Fibroblast of villous mesenchyme (primary cell): ENCODE data around the gene SHROOM3. TPM values are rescaled to one million over a fixed set of nuclear protein-coding genes. Genes with fewer than 3 reads are reported as not detected.
A peak's percentile ranks its signal among the peaks of the same experiment; 100 is the strongest.

Experiments
- DNase-seq: peaks from one replicate; pipeline ENCODE4 v3.0.0-alpha.2; 2010; ENCODE audit warnings: low read depth
- H3K4me3 ChIP-seq: 2 replicates; pipeline ENCODE4 v1.5.1; 2011; ENCODE audit warnings: low read depth, mild to moderate bottlenecking, low read length
- CTCF ChIP-seq: IDR thresholded peaks from 2 replicates; pipeline ENCODE4 v1.5.1; 2012; ENCODE audit warnings: low read depth, mild to moderate bottlenecking, low read length; ENCODE audit not compliant: insufficient read depth
- total RNA-seq: library from RNA; depleted of rRNA; stranded (reverse); fragments of >200 nt; gene quantifications from 2 replicates; pipeline ENCODE4 v1.2.3, GENCODE V29; 2012

SHROOM3 gene
- total RNA-seq, 1 donor = 27.6 TPM

- DNase-seq = no peak
- no peak overlapping the region for H3K4me3 ChIP-seq
- TF ChIP-seq CTCF = no peak
Observed at GRCh38 chr4:76757418-76757939, 322.4 kb downstream of the SHROOM3 start.

- H3K4me3 ChIP-seq = no peak overlapping the region
- peak; percentile 85 for DNase-seq
- TF ChIP-seq CTCF = peak; percentile 77
Observed at GRCh38 chr4:76758290-76758882, 323.4 kb downstream of the SHROOM3 start.

- no peak overlapping the region for H3K4me3 ChIP-seq
- TF ChIP-seq CTCF = no peak
- DNase-seq = no peak
Observed at GRCh38 chr4:76758996-76759395, 324.0 kb downstream of the SHROOM3 start.

- no peak for DNase-seq
- H3K4me3 ChIP-seq = no peak overlapping the region
- no peak for TF ChIP-seq CTCF
Observed at GRCh38 chr4:76760193-76760592, 325.2 kb downstream of the SHROOM3 start.

DNA sequence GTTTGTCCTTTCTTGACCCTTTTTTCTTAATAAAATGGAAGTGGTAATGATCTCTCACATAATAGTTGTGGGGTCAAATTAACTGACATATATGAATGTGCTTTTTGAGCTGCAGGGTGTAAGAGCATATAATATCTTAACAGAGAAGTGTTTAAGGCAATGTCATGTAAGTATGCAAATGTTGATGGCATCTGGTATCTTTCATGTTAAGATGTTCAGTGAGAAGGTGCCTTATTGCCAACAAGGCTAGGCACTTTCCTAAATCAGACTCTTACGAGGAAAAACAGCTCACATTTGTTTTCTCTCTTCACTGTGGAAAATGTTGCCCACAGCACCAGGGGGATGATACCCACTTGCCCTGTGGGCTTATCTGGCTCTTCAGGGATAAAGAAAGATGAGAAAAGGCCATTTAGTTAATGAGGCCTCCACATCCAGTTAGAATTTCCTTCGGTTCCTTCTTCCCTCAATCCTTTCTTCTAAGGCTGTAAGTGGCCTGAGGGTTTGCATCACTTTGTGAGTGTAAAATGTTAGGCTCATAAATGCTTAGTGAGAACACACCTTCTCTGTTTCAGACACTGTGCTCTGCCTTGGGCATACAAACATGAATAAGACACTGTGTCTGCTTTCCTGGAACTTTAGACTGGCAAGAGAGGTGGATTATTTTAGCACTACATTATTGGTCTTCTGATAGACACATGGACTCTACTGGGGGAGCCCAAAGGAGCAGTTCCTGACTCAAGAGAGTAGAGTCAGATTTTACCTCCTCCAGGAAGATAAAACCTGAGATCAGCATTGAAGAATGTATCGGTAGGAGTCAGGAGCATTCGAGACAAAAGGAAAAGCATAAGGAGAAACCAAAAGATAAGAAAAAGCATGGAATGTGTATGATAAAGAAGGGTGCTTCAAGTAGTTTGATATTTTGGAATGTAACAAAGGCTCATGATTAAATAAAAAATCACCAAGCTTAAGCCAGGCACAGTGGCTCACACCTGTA, 327.4 kb downstream of the SHROOM3 start:
- no peak for TF ChIP-seq CTCF
- no peak for DNase-seq

DNA sequence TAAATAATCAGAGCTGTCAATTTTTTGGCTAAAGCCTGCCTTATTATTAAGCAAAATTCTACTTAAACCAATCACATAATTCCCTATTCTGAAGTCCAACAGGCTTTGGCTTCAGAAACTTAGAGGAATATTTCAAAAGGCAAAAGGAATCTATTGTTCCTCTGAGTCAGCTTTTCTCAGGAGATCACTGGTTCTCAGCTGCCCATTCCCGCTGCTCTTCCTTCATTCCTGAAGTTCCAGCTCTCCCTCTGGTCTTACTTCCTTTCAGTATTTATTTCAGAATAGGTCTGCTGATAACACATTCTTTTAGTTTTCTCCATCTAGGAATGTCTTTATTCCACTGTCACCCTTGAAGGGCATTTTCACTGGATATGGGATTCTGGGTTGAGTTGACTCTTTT, 329.2 kb downstream of the SHROOM3 start:
- TF ChIP-seq CTCF = no peak
- no peak overlapping the region for H3K4me3 ChIP-seq
- DNase-seq = peak; percentile 76

More for the DNA sequence above, 327.4 kb downstream of the SHROOM3 start:
- H3K4me3 ChIP-seq = no peak overlapping the region
